ENCODE results near the gene NCBP2L.

DNA sequence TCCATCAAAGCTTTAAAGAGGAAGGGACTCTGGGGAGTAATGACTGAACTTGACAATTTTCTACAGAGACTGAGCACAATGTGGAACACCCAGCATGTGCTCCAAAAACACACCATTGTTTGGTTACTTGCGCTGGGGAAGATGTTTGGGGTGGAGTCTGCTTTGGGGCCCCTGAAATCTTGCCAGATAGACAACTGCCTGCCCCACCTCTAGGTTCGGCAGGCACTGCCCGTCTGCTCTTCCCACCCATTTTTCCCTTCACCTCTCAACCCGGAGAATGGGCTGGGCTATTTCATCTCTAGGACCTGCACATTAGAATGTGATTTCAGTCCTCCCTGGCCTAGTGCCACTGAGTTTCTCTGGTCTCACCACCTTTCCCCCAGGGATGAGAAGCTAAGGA is 43.8 kb upstream of the NCBP2L start:
- TF ChIP-seq, protein P1, sequence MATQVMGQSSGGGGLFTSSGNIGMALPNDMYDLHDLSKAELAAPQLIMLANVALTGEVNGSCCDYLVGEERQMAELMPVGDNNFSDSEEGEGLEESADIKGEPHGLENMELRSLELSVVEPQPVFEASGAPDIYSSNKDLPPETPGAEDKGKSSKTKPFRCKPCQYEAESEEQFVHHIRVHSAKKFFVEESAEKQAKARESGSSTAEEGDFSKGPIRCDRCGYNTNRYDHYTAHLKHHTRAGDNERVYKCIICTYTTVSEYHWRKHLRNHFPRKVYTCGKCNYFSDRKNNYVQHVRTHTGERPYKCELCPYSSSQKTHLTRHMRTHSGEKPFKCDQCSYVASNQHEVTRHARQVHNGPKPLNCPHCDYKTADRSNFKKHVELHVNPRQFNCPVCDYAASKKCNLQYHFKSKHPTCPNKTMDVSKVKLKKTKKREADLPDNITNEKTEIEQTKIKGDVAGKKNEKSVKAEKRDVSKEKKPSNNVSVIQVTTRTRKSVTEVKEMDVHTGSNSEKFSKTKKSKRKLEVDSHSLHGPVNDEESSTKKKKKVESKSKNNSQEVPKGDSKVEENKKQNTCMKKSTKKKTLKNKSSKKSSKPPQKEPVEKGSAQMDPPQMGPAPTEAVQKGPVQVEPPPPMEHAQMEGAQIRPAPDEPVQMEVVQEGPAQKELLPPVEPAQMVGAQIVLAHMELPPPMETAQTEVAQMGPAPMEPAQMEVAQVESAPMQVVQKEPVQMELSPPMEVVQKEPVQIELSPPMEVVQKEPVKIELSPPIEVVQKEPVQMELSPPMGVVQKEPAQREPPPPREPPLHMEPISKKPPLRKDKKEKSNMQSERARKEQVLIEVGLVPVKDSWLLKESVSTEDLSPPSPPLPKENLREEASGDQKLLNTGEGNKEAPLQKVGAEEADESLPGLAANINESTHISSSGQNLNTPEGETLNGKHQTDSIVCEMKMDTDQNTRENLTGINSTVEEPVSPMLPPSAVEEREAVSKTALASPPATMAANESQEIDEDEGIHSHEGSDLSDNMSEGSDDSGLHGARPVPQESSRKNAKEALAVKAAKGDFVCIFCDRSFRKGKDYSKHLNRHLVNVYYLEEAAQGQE (IDR thresholded peaks at IDR 0.05; ENCODE audit: low read depth) = no peak
- TF ChIP-seq, protein P2, sequence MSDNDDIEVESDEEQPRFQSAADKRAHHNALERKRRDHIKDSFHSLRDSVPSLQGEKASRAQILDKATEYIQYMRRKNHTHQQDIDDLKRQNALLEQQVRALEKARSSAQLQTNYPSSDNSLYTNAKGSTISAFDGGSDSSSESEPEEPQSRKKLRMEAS (IDR thresholded peaks at IDR 0.05) = no peak
- TF ChIP-seq EP300 (IDR thresholded peaks at IDR 0.05; ENCODE audit: borderline replicate concordance) (no peak), CREB1 (IDR thresholded peaks at IDR 0.05; ENCODE audit: low read depth) (no peak), TAF1 (IDR thresholded peaks at IDR 0.05; ENCODE audit: low read depth) (no peak), NFIC (IDR thresholded peaks at IDR 0.05) (no peak), TCF12 (IDR thresholded peaks at IDR 0.05; ENCODE audit: low read depth) (no peak), CEBPB (IDR thresholded peaks at IDR 0.05) (no peak), RAD21 (IDR thresholded peaks at IDR 0.05; ENCODE audit: low read depth) (no peak), YY1 (IDR thresholded peaks at IDR 0.05; ENCODE audit: low read depth) (no peak), EGR1 (IDR thresholded peaks at IDR 0.05) (no peak)
- TF ChIP-seq, protein P3, sequence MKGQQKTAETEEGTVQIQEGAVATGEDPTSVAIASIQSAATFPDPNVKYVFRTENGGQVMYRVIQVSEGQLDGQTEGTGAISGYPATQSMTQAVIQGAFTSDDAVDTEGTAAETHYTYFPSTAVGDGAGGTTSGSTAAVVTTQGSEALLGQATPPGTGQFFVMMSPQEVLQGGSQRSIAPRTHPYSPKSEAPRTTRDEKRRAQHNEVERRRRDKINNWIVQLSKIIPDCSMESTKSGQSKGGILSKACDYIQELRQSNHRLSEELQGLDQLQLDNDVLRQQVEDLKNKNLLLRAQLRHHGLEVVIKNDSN (IDR thresholded peaks at IDR 0.05) = no peak
